22Rv1 (cell line): Measurements from ENCODE around the gene PPCDC.

Source experiments
- ZFX ChIP-seq: fragments of 450-650 bp; IDR thresholded peaks from 2 replicates; pipeline ENCODE4 v1.6.1; 2017; ENCODE audit warnings: antibody characterized with exemption, borderline replicate concordance
- TF ChIP-seq, protein P1 (sequence below): fragments of 450-650 bp; IDR thresholded peaks from 2 replicates; pipeline ENCODE4 v1.5.1; 2017; ENCODE audit warnings: mild to moderate bottlenecking

DNA sequence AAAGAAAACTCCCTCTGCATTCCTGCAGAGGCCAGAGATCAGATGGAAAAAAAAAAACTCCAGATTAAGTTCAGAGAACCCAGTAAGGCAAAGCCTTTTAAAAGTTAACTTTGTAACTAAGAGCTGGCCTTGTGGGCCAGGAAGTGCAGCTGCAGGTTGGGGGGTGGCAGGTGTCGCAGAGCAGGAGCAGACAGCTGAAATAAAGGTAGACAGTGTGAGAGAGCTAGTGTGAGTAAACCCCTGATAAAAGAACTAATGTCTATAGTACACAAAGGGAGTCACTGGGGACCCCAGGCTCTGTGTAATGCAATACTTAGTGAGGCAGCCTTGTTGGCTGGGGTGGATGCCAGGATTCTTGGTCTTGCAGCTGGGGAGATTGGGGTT is 42.1 kb downstream of the PPCDC start:
- TF ChIP-seq, protein P1, sequence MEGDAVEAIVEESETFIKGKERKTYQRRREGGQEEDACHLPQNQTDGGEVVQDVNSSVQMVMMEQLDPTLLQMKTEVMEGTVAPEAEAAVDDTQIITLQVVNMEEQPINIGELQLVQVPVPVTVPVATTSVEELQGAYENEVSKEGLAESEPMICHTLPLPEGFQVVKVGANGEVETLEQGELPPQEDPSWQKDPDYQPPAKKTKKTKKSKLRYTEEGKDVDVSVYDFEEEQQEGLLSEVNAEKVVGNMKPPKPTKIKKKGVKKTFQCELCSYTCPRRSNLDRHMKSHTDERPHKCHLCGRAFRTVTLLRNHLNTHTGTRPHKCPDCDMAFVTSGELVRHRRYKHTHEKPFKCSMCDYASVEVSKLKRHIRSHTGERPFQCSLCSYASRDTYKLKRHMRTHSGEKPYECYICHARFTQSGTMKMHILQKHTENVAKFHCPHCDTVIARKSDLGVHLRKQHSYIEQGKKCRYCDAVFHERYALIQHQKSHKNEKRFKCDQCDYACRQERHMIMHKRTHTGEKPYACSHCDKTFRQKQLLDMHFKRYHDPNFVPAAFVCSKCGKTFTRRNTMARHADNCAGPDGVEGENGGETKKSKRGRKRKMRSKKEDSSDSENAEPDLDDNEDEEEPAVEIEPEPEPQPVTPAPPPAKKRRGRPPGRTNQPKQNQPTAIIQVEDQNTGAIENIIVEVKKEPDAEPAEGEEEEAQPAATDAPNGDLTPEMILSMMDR = no peak
- TF ChIP-seq ZFX = no peak
